ENCODE data around the gene PIPOX.

DNA sequence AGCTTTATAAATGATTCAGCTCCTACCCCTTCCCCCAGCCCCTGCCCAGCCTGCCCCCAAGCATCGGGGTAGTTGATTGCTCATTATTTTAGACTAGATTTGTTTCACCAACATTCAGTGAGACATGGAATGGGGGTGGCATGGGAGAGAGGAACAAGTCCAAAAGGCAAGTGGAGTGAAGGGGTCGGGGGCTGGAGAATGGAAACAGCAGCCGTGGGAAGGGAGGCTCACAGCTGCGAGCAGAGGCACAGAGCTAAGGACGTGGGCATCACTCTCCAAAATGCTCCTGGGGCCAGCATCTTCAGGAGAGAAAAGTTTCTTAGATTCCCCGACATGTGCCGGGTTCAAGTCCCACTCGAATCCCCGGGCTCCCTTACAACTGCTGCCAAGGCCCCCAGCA, 19.3 kb downstream of the PIPOX start:
- TF ChIP-seq, protein P1, sequence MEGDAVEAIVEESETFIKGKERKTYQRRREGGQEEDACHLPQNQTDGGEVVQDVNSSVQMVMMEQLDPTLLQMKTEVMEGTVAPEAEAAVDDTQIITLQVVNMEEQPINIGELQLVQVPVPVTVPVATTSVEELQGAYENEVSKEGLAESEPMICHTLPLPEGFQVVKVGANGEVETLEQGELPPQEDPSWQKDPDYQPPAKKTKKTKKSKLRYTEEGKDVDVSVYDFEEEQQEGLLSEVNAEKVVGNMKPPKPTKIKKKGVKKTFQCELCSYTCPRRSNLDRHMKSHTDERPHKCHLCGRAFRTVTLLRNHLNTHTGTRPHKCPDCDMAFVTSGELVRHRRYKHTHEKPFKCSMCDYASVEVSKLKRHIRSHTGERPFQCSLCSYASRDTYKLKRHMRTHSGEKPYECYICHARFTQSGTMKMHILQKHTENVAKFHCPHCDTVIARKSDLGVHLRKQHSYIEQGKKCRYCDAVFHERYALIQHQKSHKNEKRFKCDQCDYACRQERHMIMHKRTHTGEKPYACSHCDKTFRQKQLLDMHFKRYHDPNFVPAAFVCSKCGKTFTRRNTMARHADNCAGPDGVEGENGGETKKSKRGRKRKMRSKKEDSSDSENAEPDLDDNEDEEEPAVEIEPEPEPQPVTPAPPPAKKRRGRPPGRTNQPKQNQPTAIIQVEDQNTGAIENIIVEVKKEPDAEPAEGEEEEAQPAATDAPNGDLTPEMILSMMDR (IDR thresholded peaks at IDR 0.05; ENCODE audit: insufficient read depth, low read depth, low read length): no peak
- no peak for TF ChIP-seq EZH2 (IDR thresholded peaks at IDR 0.05; ENCODE audit: insufficient read depth, low read length)

Data from astrocyte (in vitro differentiated cells and primary cell).